Measurements from ENCODE around the gene EXOC3.

Gene EXOC3

GRCh38 chr5:420632-421286 lies 22.2 kb upstream of the EXOC3 start:
- H3K27me3 Mint-ChIP-seq (ENCODE audit: low read depth): peaks cover 4% of the 10 kb centered on the region
- no peak for TF ChIP-seq CTCF (IDR thresholded peaks at IDR 0.05; ENCODE audit: unreplicated experiment in 3 of 3)
- H3K36me3 Mint-ChIP-seq (ENCODE audit: low read depth): no peaks in the 10 kb centered on the region
- no peaks in the 10 kb centered on the region for H3K9me3 Mint-ChIP-seq
- no peak overlapping the region for H3K27ac Mint-ChIP-seq
- peaks cover 9% of the 10 kb centered on the region for H3K4me1 Mint-ChIP-seq
- H3K4me3 Mint-ChIP-seq: no peak overlapping the region

- peaks cover 9% of the 10 kb centered on the region for H3K4me1 Mint-ChIP-seq
Observed at GRCh38 chr5:421287-421880, 21.6 kb upstream of the EXOC3 start.

GRCh38 chr5:421901-422300 lies 21.1 kb upstream of the EXOC3 start:
- Mint-ChIP-seq H3K27me3 (ENCODE audit: low read depth) (peaks cover 2% of the 10 kb centered on the region), H3K9me3 (no peaks in the 10 kb centered on the region), H3K4me1 (peaks cover 9% of the 10 kb centered on the region), H3K4me3 (no peak overlapping the region), H3K36me3 (ENCODE audit: low read depth) (no peaks in the 10 kb centered on the region), H3K27ac (no peak overlapping the region)
- TF ChIP-seq CTCF (IDR thresholded peaks at IDR 0.05; ENCODE audit: unreplicated experiment in 3 of 3): no peak

More at GRCh38 chr5:421287-421880, 21.6 kb upstream of the EXOC3 start:
- Mint-ChIP-seq H3K9me3 (no peaks in the 10 kb centered on the region), H3K27ac (no peak overlapping the region), H3K27me3 (ENCODE audit: low read depth) (peaks cover 4% of the 10 kb centered on the region), H3K4me3 (no peak overlapping the region), H3K36me3 (ENCODE audit: low read depth) (no peaks in the 10 kb centered on the region)
- TF ChIP-seq CTCF (IDR thresholded peaks at IDR 0.05; ENCODE audit: unreplicated experiment in 3 of 3): no peak

- H3K27ac Mint-ChIP-seq: no peak overlapping the region
- no peaks in the 10 kb centered on the region for H3K36me3 Mint-ChIP-seq (ENCODE audit: low read depth)
- H3K27me3 Mint-ChIP-seq (ENCODE audit: low read depth): no peaks in the 10 kb centered on the region
- H3K4me1 Mint-ChIP-seq: peaks cover 9% of the 10 kb centered on the region
- no peak for TF ChIP-seq CTCF (IDR thresholded peaks at IDR 0.05; ENCODE audit: unreplicated experiment in 3 of 3)
- no peaks in the 10 kb centered on the region for H3K9me3 Mint-ChIP-seq
- no peak overlapping the region for H3K4me3 Mint-ChIP-seq
Observed at GRCh38 chr5:422323-423232, 20.4 kb upstream of the EXOC3 start.

GRCh38 chr5:423233-423565 lies 19.8 kb upstream of the EXOC3 start:
- H3K4me1 Mint-ChIP-seq: peaks cover 9% of the 10 kb centered on the region
- H3K9me3 Mint-ChIP-seq: no peaks in the 10 kb centered on the region
- no peaks in the 10 kb centered on the region for H3K36me3 Mint-ChIP-seq (ENCODE audit: low read depth)
- TF ChIP-seq CTCF (IDR thresholded peaks at IDR 0.05; ENCODE audit: unreplicated experiment in 3 of 3): no peak
- no peaks in the 10 kb centered on the region for H3K27me3 Mint-ChIP-seq (ENCODE audit: low read depth)
- H3K27ac Mint-ChIP-seq: no peak overlapping the region
- H3K4me3 Mint-ChIP-seq: no peak overlapping the region

Measured in nephron (organoid).